OCI-LY3 (cell line): ENCODE data around the gene METTL1.

ENCODE experiments used
- H2AFZ ChIP-seq: fragments of 200-600, 300-600 bp; shearing (Covaris generic); 2 replicates; pipeline ENCODE4 v1.6.0; 2014; ENCODE audit warnings: antibody characterized with exemption, low read depth, low read length
- H3K27ac ChIP-seq: fragments of 200-600, 300-600 bp; sonication (generic); 2 replicates; pipeline ENCODE4 v1.5.1; 2014; ENCODE audit warnings: mild to moderate bottlenecking, low read length, moderate library complexity, mixed read lengths
- H3K27me3 ChIP-seq: fragments of 200-600, 300-600 bp; sonication (generic); 2 replicates; pipeline ENCODE4 v1.6.1; 2014; ENCODE audit warnings: low read depth, low read length, mixed read lengths
- H3K36me3 ChIP-seq: fragments of 200-600, 300-600 bp; sonication (generic); replicated peaks from 2 replicates; pipeline ENCODE3; 2014; ENCODE audit warnings: low read depth, low read length, mixed read lengths
- H3K4me1 ChIP-seq: fragments of 300-600, 200-600 bp; sonication (generic); 2 replicates; pipeline ENCODE4 v1.6.1; 2014; ENCODE audit warnings: low read length, mixed read lengths
- H3K4me2 ChIP-seq: fragments of 200-600, 300-600 bp; sonication (generic); 2 replicates; pipeline ENCODE4 v1.6.1; 2014; ENCODE audit warnings: low read length, mixed read lengths
- H3K4me3 ChIP-seq: fragments of 300-600, 200-600 bp; sonication (generic); 2 replicates; pipeline ENCODE4 v1.5.1; 2014; ENCODE audit warnings: antibody characterized with exemption, mild to moderate bottlenecking, low read length, moderate library complexity
- H3K79me2 ChIP-seq: fragments of 300-600, 200-600 bp; shearing (Covaris generic); 2 replicates; pipeline ENCODE4 v1.6.1; 2014; ENCODE audit warnings: mild to moderate bottlenecking, low read length, mixed read lengths
- H3K9ac ChIP-seq: fragments of 300-600, 200-600 bp; shearing (Covaris generic); 2 replicates; pipeline ENCODE4 v1.6.0; 2014; ENCODE audit warnings: mild to moderate bottlenecking, low read length, moderate library complexity
- H3K9me3 ChIP-seq: fragments of 200-600, 300-600 bp; shearing (Covaris generic); 2 replicates; pipeline ENCODE4 v1.6.1; 2014; ENCODE audit warnings: low read length, mixed read lengths; ENCODE audit not compliant: insufficient read depth
- H4K20me1 ChIP-seq: fragments of 200-600, 300-600 bp; sonication (generic); 2 replicates; pipeline ENCODE4 v1.6.1; 2016; ENCODE audit warnings: low read length, mixed read lengths; ENCODE audit not compliant: insufficient read depth
- EZH2phosphoT487 ChIP-seq: fragments of 200-600 bp; shearing (Covaris generic); IDR thresholded peaks from 2 replicates; pipeline ENCODE4 v1.6.1; 2018; ENCODE audit warnings: antibody characterized with exemption, mixed run types, low read depth
- TF ChIP-seq, protein P1 (sequence below): fragments of 200-600, 300-600 bp; sonication (generic); IDR thresholded peaks from 2 replicates; pipeline ENCODE4 v1.5.1; 2014; ENCODE audit warnings: antibody characterized with exemption, low read length, low read depth

The METTL1 gene

DNA sequence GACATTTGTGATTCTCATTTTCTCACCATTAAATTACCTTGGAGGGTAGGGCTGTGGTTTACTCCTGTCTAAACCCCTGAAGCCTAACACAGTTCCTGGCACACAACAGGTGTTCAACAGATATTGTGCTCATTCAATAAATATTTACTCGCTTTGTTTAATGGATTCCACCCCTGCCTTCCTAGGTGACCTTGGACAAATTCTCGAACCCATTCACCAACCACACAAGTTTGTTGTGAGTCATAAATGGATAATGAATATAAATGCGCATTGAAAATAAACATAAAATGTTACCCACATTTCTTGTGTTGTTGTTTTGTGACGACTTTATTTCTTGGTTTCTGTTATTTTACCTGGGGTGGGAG, 10.3 kb upstream of the METTL1 start:
- TF ChIP-seq EZH2phosphoT487 = no peak
- peaks cover 19% of the 10 kb centered on the region for H3K79me2 ChIP-seq
- peak overlapping the region; percentile 89 for H3K4me3 ChIP-seq
- no peak overlapping the region for H3K27ac ChIP-seq
- H3K9ac ChIP-seq = peak overlapping the region; percentile 39
- H3K9me3 ChIP-seq = no peaks in the 10 kb centered on the region
- no peaks in the 10 kb centered on the region for H3K27me3 ChIP-seq
- peaks cover 13% of the 10 kb centered on the region for H3K4me1 ChIP-seq
- H4K20me1 ChIP-seq = no peaks in the 10 kb centered on the region
- peak overlapping the region; percentile 89 for H2AFZ ChIP-seq
- H3K36me3 ChIP-seq = peaks cover 25% of the 10 kb centered on the region
- H3K4me2 ChIP-seq = peak overlapping the region; percentile 83

GRCh38 chr12:57781801-57782200, 9.9 kb upstream of the METTL1 start:
- Histone ChIP-seq H3K4me3 (no peak overlapping the region), H3K36me3 (peaks cover 20% of the 10 kb centered on the region), H3K4me2 (peak overlapping the region; percentile 83), H3K79me2 (peaks cover 19% of the 10 kb centered on the region), H3K27ac (no peak overlapping the region), H3K9me3 (no peaks in the 10 kb centered on the region), H3K27me3 (no peaks in the 10 kb centered on the region), H3K9ac (no peak overlapping the region), H4K20me1 (no peaks in the 10 kb centered on the region), H3K4me1 (peaks cover 13% of the 10 kb centered on the region), H2AFZ (no peak overlapping the region)
- TF ChIP-seq, protein P1, sequence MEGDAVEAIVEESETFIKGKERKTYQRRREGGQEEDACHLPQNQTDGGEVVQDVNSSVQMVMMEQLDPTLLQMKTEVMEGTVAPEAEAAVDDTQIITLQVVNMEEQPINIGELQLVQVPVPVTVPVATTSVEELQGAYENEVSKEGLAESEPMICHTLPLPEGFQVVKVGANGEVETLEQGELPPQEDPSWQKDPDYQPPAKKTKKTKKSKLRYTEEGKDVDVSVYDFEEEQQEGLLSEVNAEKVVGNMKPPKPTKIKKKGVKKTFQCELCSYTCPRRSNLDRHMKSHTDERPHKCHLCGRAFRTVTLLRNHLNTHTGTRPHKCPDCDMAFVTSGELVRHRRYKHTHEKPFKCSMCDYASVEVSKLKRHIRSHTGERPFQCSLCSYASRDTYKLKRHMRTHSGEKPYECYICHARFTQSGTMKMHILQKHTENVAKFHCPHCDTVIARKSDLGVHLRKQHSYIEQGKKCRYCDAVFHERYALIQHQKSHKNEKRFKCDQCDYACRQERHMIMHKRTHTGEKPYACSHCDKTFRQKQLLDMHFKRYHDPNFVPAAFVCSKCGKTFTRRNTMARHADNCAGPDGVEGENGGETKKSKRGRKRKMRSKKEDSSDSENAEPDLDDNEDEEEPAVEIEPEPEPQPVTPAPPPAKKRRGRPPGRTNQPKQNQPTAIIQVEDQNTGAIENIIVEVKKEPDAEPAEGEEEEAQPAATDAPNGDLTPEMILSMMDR = no peak
- no peak for TF ChIP-seq EZH2phosphoT487

DNA sequence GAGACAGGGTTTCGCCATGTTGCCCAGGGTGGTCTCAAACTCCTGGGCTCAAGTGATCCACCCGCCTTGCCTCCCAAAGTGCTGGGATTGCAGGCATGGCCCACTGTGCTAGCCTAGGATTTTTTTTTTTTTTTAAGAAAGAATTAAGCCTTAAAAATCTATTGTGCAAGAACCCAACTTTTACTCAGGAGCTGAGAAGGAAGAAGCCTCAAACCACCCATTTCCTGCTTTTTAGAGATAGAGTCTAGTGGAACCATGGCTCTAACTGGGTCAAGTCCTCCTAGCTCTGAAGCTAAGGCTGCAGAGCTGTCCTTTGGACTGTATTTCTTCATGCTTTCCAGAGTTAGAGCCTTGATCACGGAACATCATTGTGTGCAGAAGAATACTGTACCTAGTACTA, 9.3 kb upstream of the METTL1 start:
- TF ChIP-seq EZH2phosphoT487 = no peak
- TF ChIP-seq, protein P1 = no peak
- Histone ChIP-seq H4K20me1 (no peaks in the 10 kb centered on the region), H3K4me2 (no peak overlapping the region), H3K9ac (no peak overlapping the region), H3K79me2 (peaks cover 19% of the 10 kb centered on the region), H3K36me3 (peaks cover 15% of the 10 kb centered on the region), H3K4me1 (peaks cover 13% of the 10 kb centered on the region), H2AFZ (no peak overlapping the region), H3K4me3 (no peak overlapping the region), H3K27ac (no peak overlapping the region), H3K27me3 (no peaks in the 10 kb centered on the region), H3K9me3 (no peaks in the 10 kb centered on the region)

DNA sequence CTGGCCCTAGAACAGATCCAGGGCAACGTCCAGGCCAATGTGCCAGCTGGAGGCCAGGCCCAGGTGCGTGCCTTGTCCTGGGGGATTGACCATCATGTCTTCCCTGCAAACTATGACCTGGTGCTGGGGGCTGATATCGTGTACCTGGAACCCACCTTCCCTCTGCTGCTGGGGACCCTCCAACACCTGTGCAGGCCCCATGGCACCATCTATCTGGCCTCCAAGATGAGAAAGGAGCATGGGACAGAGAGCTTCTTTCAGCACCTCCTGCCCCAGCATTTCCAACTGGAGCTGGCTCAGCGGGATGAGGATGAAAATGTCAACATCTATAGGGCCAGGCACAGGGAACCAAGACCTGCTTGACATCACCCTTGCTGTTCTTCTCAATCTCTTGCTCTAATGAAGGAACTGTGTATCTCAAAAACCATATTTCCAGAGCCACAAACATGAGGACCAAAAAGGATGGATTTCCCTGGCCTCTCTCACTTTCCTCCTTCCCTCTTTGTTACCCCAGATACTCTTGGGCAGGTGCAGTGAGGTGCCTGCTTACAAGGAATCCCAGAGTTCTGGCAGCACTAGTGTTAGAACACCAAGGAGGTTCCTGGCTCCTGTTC, 8.5 kb upstream of the METTL1 start:
- Histone ChIP-seq H3K9ac (no peak overlapping the region), H3K79me2 (peaks cover 19% of the 10 kb centered on the region), H3K27me3 (no peaks in the 10 kb centered on the region), H3K4me3 (no peak overlapping the region), H2AFZ (no peak overlapping the region), H3K9me3 (no peaks in the 10 kb centered on the region), H3K36me3 (peaks cover 7% of the 10 kb centered on the region), H3K4me2 (no peak overlapping the region), H3K27ac (no peak overlapping the region), H3K4me1 (peaks cover 13% of the 10 kb centered on the region), H4K20me1 (no peaks in the 10 kb centered on the region)
- TF ChIP-seq, protein P1 = no peak
- TF ChIP-seq EZH2phosphoT487 = no peak
